ENCODE data around the gene SHROOM3. TPM values are rescaled to one million over a fixed set of nuclear protein-coding genes. Genes with fewer than 3 reads are reported as not detected.
A peak's percentile ranks its signal among the peaks of the same experiment; 100 is the strongest.

The SHROOM3 gene
- total and polyA plus RNA-seq, 2 of the 13 experiments (the other 11 are each of a cell fraction or from before 2014, with no cell fraction given): 0.01 TPM; not detected in 1

DNA sequence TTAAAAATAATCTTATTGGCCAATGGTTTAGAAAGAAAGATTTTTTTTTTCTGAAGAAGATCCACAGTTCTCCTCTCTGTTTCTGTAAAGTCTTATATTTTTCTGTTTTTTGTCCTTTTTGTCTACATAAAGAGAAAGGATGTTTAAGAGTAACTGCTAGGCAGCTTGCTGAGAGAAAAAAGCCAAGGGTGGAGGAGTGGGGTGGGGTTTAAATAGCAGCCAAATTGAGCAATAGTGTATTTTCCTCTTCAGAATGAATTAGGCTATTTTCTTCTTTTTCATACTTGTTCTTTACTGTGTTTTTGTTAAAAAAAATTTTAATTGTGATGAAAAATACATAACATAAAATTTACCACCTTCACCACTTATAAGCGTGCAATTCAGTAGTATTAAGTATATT is 238.3 kb downstream of the SHROOM3 start (continued):
- TF ChIP-seq, protein P1, sequence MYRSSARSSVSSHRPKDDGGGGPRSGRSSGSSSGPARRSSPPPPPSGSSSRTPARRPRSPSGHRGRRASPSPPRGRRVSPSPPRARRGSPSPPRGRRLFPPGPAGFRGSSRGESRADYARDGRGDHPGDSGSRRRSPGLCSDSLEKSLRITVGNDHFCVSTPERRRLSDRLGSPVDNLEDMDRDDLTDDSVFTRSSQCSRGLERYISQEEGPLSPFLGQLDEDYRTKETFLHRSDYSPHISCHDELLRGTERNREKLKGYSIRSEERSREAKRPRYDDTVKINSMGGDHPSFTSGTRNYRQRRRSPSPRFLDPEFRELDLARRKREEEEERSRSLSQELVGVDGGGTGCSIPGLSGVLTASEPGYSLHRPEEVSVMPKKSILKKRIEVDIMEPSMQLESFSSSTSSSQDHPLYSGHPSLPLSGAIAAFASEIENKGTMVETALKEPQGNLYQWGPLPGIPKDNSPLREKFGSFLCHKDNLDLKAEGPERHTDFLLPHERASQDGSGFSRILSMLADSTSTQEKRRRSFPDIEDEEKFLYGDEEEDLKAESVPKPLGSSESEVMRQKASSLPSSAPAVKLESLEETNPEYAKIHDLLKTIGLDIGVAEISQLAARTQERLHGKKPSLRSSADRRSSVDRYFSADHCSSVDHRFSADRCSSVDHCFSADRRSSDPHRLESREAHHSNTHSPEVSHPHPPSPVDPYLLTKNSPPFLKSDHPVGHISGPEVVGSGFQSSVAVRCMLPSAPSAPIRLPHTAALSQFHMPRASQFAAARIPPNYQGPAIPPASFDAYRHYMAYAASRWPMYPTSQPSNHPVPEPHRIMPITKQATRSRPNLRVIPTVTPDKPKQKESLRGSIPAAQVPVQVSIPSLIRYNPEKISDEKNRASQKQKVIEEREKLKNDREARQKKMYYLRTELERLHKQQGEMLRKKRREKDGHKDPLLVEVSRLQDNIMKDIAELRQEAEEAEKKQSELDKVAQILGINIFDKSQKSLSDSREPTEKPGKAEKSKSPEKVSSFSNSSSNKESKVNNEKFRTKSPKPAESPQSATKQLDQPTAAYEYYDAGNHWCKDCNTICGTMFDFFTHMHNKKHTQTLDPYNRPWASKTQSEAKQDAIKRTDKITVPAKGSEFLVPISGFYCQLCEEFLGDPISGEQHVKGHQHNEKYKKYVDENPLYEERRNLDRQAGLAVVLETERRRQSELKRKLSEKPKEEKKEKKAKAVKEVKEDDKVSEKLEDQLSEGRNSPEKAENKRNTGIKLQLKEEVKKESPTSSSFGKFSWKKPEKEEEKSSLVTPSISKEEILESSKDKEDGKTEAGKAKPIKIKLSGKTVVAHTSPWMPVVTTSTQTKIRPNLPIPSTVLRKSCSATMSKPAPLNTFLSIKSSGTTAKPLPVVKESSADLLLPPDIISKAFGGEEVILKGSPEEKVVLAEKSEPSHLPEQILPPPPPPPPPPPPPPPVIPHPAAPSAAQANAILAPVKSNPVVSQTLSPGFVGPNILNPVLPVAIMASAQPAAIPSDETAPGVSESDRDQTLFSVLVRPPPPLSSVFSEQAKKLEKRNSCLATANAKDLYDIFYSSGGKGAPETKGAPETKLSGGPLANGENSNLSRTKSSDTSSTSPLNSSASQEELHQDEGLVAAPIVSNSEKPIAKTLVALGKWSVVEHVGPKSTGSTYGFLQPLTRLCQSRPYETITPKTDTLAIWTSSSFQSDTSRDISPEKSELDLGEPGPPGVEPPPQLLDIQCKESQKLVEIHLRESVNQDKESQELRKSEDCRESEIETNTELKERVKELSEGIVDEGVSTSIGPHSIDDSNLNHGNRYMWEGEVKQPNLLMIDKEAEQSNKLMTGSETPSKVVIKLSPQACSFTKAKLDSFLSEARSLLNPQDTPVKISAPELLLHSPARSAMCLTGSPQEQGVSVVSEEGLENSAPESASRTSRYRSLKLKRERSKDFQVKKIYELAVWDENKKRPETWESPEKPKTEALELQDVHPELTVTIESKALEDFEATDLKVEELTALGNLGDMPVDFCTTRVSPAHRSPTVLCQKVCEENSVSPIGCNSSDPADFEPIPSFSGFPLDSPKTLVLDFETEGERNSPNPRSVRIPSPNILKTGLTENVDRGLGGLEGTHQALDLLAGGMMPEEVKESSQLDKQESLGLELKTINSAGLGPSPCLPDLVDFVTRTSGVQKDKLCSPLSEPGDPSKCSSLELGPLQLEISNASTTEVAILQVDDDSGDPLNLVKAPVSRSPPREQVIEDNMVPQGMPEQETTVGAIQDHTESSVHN (CRISPR knock-in tag; IDR thresholded peaks at IDR 0.05): no peak
- no peak for TF ChIP-seq ZSCAN9 (CRISPR knock-in tag; IDR thresholded peaks at IDR 0.05; ENCODE audit: borderline replicate concordance)

DNA sequence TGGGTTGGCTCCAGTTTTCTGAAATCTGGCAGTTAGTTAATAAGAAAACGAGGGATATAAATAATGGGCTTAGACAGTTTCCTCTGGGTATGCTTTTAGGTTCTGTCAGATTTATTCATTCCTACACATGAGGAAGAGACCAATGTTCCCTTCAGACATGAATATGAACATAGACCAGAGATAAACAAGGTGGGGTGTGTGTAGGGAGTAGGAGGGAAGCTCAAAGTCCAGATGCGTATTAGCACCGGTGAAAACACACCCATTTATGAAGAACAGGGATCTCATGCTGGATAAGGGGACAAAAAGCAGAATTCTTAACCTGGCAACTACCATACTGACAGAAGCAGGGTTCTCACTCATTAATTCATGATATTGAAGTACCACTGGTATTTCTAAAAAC is 240.0 kb downstream of the SHROOM3 start:
- WGBS (ENCODE audit: low lambda C conversion rate): 2% methylated on average over 3 of the region's 3 CpGs
- ATAC-seq: peak; percentile 57; the same call in 1 of the 3 replicates
- intact Hi-C loops (cut with micrococcal nuclease; ENCODE audit: unreplicated experiment) (no loop called here), in situ Hi-C loops (cut with HindIII; ENCODE audit: extremely low pct_ligation_motif_present, low pct_unique_long_range_greater_than_20kb) (no loop called here)
- H3K27me3 ChIP-seq (ENCODE audit: control insufficient read depth in 1 of 2, insufficient read depth in 2 of 2, low read length in 2 of 2): no peaks in the 10 kb centered on the region; a peak in 1 of 5 replicates
- no peak overlapping the region for H3K4me2 ChIP-seq (ENCODE audit: low read depth, low read length)
- CTCF ChIA-PET (ENCODE audit: low intra/inter-chr PET ratio, low total read pairs): no interaction called here
- peak; percentile 8 for DNase-seq (ENCODE audit: low spot score)
- no peaks in the 10 kb centered on the region for H3K36me3 ChIP-seq (replicated peaks in 1 of 2; ENCODE audit: control insufficient read depth in 1 of 2, insufficient read depth in 2 of 2, low read length in 2 of 2)
- peak; percentile 28; the same call in 1 of the 2 replicates for TF ChIP-seq HNF4A (CRISPR knock-in tag; IDR thresholded peaks at IDR 0.05)
- TF ChIP-seq KMT2A (CRISPR knock-in tag; IDR thresholded peaks at IDR 0.05): no peak
- no peak for TF ChIP-seq JDP2 (CRISPR knock-in tag; IDR thresholded peaks at IDR 0.05; ENCODE audit: borderline replicate concordance)
- BruUV-seq (replicated peaks): no TSS peak
- no peaks in the 10 kb centered on the region for H3K79me2 ChIP-seq (ENCODE audit: insufficient read depth, low read length)
- FAIRE-seq: no peak
- H3K9ac ChIP-seq (ENCODE audit: insufficient read depth, low read depth, low read length): no peak overlapping the region
- POLR2A ChIA-PET: no interaction called here
- H4K20me1 ChIP-seq (ENCODE audit: insufficient read depth, low read length): no peaks in the 10 kb centered on the region
- no peak overlapping the region for H2AFZ ChIP-seq (ENCODE audit: low read length)
- no peak overlapping the region for H3K27ac ChIP-seq (ENCODE audit: extremely low read length, insufficient read depth, low read length)
- H3K4me3 ChIP-seq (replicated peaks in 1 of 3; ENCODE audit: insufficient read depth in 1 of 3, low read depth in 2 of 3, low read length in 3 of 3): no peak overlapping the region
- no peaks in the 10 kb centered on the region for H3K9me3 ChIP-seq (ENCODE audit: low read length)
- peaks cover 8% of the 10 kb centered on the region; the same call in 1 of the 2 replicates for H3K4me1 ChIP-seq (ENCODE audit: insufficient read depth, low read length)

Data from HepG2 (cell line).